ENCODE data around the gene SLC7A11.

Gene SLC7A11

DNA sequence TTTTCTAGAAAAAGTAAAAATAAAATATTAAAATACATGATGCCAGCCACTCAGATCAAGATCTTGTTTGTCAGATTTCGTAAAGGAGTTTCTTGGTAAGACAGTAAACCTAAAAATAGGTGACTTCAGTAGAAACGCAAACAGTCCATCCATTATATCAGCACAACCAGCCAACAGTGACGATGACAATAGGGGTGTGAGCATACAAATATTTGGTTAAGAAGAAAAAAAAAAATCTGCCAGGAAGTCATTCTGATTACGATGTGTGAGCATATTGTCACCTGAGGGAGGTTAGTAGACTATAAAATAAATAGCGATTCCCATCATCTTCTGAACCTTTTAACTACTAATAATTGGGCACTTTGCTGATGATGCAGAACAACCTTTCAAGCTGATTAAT is 37.6 kb downstream of the SLC7A11 start:
- no peak for DNase-seq

DNA sequence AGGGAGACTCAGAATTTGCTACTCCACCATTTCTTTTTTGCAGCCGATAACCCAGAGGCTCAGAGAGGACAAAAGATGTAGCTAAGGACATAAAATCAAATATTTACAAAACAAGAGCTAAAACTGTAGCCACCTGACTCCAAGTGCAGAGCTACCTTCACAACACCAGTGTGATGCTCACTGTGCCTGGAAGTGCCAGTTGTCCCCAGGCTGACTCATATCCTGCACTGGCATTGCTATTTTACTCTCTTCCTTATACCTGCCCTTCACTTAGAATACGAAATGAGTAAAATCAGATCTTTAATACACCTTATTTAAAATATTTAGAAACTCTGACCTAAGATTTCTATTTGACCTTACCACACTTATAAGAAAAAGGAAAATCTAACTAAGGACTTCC is 39.5 kb downstream of the SLC7A11 start:
- no peak for DNase-seq

DNA sequence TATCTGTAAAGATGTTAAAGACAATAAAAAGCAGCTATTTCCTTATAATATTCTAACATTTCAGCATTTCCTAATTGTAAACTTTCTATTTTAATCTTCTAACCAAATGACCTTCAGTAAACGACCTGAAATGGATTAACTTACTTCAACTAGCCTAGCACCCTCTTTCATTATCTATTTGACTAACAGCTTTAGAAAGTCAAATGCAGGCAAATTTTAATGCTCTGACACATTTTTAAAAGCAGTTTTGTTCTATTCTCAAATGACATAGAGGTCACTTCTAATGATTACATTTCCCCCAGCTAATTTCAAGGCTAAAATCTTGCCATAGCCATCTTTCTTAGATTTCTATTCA is 41.9 kb downstream of the SLC7A11 start:
- DNase-seq = no peak

DNA sequence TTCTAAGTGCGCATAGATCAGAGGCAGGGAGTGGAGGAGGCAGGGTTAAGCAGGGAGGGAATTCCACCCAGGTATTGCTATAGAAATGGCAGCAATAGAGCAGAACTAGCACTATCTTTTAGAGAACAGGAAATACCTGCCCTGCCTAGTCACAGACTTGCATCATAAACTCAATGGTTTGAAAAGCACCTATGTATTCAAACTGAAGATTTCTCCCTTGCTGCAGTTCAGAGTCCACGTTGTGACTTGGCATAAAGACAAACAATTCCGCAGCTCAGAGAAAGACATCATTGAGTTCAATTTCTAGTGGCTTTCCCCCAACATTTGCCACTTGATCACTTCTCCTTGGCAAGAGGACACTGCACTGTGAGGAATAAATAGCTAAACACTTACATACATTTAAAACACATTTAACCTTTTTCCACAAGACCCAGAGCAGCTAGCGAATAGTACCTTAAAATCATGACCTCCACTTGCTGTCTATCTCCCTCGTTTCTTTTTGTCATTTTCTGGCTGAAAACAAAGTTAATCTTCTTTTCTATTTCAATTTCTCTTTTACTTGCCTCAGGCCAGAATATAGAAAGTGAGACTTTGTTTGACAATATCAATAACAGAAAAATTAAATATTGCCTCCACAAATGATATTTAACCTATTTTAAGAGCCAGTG is 42.4 kb downstream of the SLC7A11 start:
- DNase-seq = no peak

DNA sequence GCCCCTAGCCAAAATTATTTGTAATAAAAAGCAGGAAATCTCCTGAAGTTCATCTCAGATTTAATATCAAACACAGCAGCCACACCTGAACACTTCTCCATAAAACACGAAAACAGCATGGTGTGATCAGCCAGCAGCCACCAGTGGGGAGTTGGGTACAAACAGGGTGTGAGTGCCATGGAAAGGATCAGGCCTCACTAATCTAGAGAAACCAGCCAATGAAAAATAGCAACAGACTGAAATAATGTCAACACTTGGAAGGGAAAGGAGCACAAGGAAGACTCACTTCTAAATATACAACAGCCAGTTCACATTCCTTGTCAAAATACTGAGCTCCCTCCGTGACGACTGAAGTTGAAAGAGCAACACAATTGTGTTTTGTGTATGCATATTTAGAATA is 46.0 kb downstream of the SLC7A11 start:
- no peak for DNase-seq

DNA sequence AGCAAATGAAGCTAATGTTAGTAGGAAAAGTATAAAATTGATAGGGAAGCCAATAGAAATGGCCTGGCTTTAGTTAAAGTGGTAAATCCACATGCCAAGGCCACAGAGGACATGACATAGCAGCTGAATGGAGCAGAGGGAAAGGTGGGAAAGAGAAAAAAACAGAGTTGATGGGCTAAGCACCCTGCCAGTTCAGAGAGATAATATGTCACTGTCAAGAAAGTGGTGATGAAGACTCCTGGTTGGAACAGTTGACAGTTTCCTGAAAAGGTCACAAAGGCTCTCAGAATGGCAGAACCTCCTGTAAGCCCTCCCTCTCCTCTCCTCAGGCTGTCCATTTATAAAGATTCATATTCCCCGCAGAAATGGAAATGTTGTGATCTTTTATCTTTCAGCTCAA is 48.2 kb downstream of the SLC7A11 start:
- DNase-seq = no peak

DNA sequence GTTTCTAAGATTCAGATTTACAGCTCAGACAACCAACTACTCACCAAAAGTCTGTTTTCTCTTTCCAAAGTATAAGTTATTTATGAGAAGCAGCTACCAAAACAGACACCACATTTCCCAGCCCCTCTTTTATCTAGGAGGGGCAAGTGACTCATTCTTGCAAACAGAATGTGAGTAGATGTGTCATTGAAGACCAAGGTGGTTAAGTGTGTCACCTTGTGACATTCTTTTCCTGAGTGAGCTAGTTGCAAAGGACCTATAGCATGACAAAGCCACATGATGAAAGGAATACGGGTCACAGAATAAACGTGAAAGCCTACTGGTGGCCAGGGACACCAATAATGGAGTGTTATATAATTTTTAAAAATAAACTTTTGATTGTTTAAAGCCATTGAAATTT is 50.0 kb downstream of the SLC7A11 start:
- DNase-seq = no peak

DNA sequence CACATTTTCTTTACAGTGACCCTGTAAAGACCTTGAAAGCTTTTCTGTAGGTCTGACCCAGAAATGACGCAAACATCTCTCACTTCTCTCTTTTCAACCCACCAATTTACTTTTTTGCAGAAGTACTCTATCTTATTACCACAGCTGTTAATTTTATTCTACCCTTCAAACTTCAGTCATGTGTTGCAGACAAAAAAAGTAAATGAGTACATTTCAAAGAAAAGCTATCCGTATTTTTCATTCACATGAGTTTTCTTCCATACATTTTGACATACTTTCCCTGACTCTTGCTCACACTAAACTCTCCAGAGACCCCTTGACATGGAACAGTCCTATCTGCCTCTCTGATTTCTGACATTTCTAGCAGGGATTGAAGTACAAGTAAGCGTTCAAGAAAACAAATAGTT is 51.7 kb downstream of the SLC7A11 start:
- DNase-seq = no peak

DNA sequence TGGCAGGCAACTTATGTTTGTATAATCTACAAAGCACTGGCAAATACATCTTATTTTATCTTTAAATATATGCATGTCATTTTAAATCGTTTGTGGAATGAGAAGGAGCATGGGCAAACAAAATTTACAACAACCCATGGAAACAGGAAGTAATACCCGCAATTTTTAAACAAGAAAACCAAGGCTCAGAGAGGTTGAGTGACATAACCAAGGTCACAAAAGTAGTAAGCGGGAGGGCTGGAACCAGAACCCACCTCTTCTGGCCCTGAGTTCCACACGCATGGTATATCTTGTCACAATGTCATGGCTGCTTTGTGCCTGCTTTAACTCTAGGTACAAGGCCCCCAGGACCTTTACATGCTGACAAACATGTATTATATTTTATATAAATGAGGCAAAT is 52.9 kb downstream of the SLC7A11 start:
- no peak for DNase-seq

DNA sequence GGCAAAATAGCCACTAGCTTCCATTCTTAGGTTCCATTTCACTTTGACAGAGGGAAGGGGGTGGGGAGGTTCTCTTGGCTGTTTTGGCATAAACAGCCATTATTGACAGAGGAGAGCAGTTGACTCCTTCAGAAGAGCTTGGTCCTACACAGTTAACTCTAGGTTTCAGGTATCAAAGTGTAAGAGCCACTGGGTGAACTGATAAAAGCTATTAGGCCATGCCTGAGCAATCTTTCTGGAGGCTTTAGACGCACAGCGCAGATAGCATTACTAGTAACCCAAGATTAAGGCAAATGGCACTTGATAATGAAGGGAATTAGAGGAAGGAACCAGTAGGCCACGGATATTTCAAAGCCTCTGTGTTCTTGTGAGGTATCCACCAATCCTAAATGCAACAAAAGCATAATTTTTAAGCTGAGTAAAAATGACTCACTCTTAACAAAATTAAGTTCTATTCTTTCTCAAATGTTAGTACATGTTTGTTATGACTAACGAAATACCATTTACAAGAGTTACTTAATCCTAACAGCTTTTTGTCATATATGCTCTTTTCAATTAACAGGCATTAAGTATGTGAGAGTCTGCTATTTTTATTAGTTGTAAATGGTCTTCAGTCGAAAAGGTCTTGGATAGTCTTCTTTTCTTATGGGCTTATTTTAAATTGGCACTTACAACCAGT is 53.6 kb downstream of the SLC7A11 start:
- no peak for DNase-seq

DNA sequence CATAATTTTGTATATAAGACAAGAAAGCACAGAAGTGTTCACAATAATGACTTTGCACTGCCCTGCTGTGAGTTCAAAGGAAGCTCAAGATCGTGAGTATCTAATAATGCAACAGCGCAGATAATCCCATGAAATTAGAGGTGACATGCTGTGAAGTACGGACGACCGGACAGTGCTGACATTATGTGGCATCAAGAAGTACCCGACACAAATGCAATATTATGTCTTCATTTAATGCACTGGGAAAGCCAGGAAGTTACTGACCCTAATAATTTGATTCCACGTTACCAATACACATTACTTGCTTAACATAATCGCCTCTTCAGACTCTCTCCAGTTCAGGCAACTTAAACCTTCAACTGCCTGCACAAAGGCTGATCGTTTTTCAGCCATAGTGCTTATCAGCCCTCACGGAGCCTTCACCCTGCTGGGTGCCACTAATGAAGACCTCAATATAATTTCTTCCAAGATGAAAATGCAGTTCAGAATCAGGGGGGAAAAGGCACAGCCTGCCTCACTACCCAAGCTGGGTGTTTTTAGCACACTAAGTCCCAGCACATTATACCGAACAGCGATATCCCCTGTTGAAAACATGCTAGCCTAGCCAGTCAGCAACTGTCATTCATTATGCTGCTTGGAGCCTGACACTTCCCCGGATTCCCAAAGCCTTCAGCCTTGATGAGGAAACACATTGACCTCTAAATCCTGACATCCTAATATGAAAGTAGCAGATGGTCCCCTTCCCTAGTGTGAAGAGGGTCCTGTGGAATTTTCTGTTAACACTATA is 56.1 kb downstream of the SLC7A11 start:
- DNase-seq = no peak

DNA sequence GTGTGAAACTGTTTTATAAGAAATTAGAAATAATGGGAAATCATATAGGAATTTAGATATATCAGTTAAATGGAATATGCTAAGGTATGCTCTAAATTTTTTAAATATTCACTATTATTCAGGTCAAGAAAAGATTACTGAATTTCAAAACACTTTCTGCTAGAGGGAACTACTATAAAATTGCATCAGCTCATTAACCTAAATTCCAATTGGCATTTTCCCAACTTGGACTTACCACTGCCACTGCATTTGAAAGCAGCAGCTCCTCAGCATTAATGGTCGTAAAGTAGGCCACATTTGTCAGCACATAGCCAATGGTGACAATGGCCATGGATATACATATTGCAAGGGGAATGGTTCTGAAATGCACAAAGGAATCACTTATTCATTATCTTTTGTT is 57.3 kb downstream of the SLC7A11 start:
- DNase-seq = no peak

DNA sequence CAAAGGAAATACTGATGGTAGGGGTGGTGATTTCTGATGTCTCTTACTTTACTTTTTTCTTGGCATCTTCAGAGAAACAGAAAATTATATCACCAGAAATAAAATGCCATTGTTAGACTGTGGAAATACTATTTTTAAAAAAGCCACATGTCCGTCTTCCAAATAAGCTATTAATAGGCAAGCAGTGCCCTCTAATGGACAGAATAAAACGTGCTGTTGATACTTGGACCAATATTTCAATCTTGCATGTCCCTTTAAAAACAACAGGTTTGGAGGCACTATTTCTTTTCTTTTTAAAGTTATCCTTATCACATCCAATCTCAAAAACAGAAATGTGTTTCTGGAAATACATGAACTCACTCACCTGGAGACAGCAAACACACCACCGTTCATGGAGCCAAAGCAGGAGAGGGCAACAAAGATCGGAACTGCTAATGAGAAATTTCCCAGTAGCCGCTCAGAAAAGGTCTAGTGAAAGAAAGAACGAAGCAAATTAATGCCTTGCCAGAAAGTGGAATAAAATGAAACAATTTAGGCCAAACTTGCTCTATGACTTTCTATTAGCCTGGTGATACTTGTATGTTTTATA is 59.2 kb downstream of the SLC7A11 start:
- no peak for DNase-seq

DNA sequence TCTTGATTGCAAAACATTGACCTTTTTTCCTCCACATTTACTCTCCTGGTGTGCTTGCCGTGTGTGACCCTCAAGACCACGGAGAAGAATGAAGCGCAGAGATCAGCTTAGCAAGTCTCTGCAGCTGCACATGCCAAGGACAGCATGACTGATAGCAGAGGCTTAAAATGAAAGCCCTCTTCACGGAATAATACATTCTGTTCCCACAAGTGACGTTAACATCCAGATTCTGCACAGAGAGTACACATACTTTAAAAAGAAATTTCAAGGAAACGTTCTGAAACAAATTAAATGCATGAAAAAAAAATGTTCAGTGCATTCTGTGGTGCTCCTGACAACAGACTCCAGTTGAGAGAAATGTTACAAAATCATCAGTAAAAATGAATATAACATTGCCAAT is 60.9 kb downstream of the SLC7A11 start:
- DNase-seq = no peak

DNA sequence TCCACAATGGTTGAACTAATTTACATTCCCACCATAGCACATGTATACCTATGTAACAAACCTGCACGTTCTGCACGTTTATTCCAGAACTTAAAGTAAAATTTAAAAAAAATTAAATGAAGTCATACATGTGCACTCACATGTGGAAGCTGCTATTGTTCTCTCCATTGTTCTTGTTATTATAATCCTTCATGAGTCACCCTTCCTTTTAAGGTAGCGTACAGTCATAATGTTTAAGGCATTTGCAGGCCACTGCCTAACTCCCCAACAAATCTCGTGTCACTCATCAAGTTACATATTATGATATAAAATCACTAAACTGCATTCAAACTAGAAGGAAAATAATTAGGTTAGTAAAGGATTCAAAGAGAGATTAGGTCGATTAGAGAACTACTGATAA is 63.6 kb downstream of the SLC7A11 start:
- no peak for DNase-seq

DNA sequence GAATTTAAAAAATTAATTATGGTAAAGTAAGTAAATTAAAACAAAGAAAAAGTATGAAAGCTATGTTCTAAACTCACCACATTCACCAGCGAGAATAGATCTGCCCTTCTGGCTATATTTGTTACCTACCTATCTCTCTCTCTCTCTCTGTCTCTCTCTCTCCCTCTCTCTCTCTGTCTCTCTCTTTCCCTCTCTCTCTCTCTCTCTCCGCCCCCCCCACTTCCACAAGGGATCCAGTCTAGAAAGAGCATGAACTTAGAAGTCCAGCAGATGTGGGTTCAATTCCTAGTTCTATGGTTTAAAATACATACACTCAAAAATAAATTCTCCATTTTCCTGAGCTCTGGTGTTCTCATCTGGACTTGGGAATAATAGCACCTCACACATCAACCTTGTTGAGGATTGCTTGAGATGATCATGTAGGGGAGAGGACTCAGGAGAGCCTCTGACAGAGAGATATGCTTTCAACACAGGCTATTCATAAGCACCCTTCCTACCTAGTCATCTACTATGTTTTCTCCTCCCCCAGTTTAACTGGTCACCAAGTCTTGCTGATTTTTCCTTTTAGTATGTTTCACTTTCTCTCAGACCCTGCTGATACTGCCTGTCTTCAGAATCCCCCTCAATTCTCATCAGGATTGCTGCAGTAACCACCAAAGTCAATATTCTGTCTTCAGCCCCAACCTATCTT is 64.7 kb downstream of the SLC7A11 start:
- DNase-seq = no peak

DNA sequence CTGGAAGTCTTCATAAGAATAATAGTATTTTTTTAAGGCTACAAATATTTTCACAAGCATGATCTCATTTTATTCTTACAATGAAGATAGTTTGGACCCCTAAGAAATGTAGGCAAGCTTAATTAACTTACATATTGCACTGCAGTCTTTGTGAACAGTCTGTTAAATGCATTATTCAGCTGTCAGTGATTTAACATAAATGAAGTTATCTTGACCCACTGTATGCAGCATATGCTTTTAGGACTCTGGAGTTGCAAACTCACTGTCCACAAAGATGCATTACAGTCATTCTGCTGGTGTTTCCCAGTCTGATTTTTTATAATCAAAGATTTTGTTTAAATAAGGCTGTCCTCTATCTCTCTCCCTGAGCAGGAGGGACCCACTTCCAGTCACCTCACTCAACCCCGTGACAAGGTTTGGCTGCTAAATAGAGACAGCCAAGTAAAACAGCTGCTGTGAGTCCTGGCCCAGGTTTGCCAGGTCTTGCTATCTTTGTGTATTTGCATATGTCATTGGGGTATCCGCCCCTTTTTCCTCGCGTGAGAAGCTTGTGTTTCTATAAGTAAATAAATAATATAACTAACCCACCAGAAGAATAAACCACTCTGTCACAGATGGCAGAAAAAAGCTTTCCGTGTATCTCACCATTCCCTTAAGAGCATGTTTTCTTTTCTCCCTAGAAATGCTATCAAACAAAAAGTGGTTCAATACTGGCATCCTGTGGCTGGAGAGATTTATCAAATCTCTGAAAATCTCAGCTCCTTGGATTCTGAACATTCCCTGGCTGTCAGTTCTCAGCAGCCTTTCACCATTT is 67.0 kb downstream of the SLC7A11 start:
- DNase-seq = no peak

DNA sequence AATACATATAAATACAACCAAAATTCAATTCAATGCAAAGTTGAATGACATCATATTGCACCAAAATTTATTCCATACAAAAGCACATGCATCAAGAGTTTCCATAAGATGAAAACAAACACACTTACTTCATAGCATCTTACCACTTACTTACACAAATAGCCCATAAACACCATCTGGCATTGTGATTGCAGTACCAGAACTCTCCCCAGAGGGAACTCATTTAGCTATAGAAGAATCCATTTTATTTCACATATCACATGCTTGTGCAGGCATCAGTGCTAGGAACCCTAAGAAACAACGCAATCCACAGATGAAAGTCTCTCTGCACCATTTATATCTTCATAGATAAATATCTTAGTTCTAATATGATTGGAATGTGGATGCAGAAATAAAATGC is 77.9 kb downstream of the SLC7A11 start:
- no peak for DNase-seq

DNA sequence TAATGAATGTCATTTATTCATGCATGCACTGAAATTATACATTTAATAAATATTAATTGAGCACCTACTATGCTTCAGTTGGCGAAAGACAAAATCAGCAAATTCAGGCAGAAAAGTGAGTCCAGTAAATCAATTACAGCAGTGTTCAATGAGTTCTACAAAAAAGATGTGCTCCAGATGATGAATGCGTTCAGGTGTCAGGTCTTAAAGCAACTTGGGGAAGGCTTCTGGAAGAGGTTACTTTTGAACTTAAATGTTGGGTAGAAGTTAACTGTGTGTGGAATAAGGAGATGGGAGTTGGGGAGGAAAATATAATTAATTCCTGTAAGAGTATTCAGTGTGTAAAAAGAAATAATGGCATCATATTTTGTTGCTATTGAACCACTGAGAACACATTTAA is 79.0 kb downstream of the SLC7A11 start:
- no peak for DNase-seq

DNA sequence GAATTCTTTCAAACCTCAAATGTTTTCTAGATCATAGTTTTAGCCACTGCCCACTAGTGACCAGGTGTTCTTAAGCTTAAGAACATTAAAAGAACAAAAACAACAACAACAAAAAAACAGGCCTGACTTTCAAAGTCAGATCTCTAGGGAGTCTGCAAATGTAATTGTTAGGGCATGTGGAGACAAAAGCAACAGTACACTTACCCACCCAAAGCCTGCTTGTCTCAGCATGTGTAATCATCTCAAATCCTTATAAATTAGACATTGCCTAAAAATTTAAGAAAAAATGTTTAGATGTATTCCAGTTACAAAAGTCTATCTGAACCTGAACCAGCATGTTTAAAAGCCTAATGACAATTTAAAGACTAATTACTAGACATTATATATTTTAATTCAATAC is 79.9 kb downstream of the SLC7A11 start:
- DNase-seq = no peak

DNA sequence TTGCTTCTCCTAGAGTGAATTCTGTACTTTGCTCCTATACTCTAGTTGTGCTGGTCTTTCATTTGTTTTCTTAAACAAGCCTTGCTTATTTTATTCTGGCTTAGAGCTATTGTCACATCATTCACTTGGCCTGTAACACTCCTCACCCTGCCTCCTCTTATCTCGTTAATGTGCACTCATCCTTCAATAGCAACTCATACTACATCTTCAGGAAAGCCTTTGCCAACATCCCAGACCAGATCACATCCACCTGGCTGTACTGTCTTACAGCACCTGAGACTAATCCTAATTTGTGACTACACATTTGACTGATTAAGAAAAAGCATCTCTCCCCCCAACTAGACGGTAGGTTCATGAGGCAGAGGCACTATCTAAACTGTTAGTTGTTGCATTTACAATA is 80.8 kb downstream of the SLC7A11 start:
- no peak for DNase-seq

DNA sequence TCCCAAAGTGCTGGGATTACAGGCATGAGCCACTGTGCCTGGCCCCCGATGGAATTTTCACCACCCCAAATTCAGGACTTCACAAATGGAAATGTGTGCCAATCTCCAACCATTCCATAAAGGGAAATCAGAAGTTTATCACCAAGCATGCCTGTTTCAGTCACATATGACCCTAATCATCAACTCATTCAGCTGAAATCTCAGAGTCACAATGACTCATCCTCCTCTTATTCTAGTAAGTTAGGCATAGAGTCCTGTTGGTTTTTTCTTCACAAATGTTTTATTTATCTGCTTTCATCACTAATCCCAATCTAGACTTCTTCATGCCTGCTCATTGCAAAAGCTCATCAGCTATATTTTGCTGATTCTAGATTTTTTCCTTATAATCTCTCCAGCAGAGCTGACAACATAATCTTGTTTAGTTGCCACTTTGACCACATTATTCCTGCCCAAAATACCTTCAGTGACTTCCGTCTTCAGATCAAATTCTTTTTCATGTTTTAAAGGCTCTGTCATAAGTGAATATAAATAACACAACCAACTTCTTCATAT is 83.3 kb downstream of the SLC7A11 start:
- DNase-seq = no peak
